ENCODE results near the gene DVL1.

The DVL1 gene

DNA sequence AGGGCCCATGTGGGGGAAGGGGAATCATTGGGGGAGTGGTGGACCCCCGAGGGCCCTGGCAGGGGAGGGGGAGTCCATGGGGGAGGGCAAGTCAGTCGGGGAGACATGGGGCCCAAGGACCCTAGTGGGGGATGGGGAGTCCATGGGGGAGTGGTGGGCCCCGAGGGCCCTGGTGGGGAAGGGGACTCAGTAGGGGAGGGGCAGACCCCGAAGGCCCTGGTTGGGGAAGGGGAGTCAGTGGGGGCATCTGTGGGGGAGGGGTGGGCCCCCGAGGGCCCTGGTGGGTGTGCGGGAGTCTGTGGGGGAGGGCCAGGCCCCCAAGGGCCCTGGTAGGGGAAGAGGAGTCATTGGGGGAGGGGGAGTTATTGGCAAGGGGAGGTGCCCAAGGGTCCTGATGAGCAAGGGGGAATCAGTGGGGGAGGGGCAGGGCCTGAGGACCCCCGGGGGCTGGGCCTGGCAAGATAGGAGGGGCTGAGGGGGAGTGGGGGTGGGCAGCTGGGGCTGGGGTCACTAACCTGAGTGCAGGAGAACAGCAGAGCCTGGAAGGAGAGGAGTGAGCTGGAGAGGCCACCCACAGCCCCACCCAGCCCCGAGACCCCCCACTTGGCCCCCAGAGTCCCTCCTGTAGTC is 7.1 kb upstream of the DVL1 start:
- no peak overlapping the region for H3K4me3 ChIP-seq (ENCODE audit: insufficient read depth, low read depth, low read length)
- WGBS, 2 experiments, result 88 to 89% methylated on average over 8 of the region's 8 CpGs
- no peak overlapping the region for H3K27ac ChIP-seq (ENCODE audit: insufficient read depth, low read depth, low read length, poor library complexity, severe bottlenecking)
- no peaks in the 10 kb centered on the region for H3K27me3 ChIP-seq (ENCODE audit: control insufficient read depth, insufficient read depth, low read length, poor library complexity, severe bottlenecking)
- H3K36me3 ChIP-seq (ENCODE audit: control insufficient read depth, insufficient read depth, low read length), result no peaks in the 10 kb centered on the region
- no peaks in the 10 kb centered on the region for H3K9me3 ChIP-seq (ENCODE audit: control insufficient read depth, low read length)
- peaks cover 63% of the 10 kb centered on the region for H3K4me1 ChIP-seq (ENCODE audit: control insufficient read depth, insufficient read depth, low read length)

DNA sequence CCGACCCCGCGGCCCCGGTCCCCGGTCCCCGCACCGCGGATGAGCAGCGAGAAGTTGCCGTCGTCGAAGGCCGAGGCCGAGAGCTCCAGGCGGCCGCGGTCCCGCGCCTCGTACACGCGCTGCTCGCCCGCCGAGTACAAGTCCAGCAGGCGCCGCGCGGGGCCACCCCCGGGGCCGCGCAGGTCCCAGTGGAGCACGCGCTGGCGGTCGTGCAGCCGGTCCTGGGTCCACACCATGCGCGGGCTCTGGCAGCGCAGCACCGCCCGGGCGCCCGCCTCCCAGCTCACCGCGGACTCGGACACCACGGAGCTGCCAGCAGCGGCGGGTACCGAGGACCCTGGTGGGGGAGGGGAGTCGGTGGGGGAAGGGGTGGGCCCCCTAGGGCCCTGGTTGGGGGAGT is 6.2 kb upstream of the DVL1 start:
- no peaks in the 10 kb centered on the region for H3K9me3 ChIP-seq (ENCODE audit: control insufficient read depth, low read length)
- whole genome bisulfite sequencing, 2 experiments, result 91 to 95% methylated on average over 44 to 52 of the region's 52 CpGs
- H3K27ac ChIP-seq (ENCODE audit: insufficient read depth, low read depth, low read length, poor library complexity, severe bottlenecking), result no peak overlapping the region
- H3K4me3 ChIP-seq (ENCODE audit: insufficient read depth, low read depth, low read length), result no peak overlapping the region
- peaks cover 55% of the 10 kb centered on the region for H3K4me1 ChIP-seq (ENCODE audit: control insufficient read depth, insufficient read depth, low read length)
- no peaks in the 10 kb centered on the region for H3K27me3 ChIP-seq (ENCODE audit: control insufficient read depth, insufficient read depth, low read length, poor library complexity, severe bottlenecking)
- no peaks in the 10 kb centered on the region for H3K36me3 ChIP-seq (ENCODE audit: control insufficient read depth, insufficient read depth, low read length)

DNA sequence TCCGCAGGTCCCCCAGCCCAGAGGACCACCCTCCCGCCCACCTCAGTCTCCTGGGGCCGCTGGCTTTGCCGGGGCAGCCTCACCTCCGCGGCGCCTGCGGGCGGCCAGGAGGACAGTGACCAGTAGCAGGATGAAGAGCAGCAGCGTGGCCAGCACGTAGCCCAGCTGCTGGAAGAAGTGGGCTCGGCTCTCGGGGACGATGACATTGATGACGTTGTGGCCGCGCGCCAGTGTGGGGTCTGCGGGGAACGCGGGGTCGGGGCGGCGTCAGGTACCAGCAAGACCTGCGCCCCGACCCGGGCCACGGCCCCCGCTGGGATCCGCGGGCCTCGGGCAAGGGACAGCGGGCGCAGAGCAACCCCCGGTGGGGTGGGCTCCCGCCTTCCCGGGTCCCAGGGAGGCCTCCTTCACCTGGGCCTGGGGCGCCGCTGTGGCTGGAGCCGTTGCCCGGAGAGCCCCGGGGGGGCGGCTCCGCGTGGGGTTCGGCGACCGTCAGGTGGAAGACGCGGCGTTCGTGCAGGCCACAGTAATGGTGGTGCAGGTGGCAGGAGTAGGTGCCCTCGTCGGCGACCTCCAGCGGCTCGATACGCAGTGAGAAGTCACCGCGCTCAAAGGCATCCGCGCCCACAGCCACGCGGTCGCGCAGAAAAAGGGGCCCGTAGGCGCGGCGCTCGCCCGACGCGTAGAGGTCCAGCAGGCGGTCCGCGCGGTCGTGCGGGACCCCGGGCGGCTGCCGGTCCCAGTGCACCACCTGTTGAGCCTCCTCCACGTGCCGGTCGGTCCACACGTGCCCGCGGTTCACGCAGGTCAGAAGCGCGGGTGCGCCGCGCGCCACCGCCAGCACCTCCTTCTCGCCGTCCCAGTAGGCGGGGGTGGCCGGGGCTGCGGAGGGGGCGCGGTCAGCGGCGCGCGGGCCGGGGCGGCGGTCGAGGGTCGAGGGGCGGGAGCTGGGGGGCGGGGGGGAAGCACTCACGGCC is 5.3 kb upstream of the DVL1 start:
- H3K27ac ChIP-seq (ENCODE audit: insufficient read depth, low read depth, low read length, poor library complexity, severe bottlenecking), result no peak overlapping the region
- peaks cover 47% of the 10 kb centered on the region for H3K4me1 ChIP-seq (ENCODE audit: control insufficient read depth, insufficient read depth, low read length)
- WGBS, 2 experiments, result 91 to 93% methylated on average over 116 of the region's 116 CpGs
- no peaks in the 10 kb centered on the region for H3K36me3 ChIP-seq (ENCODE audit: control insufficient read depth, insufficient read depth, low read length)
- no peaks in the 10 kb centered on the region for H3K27me3 ChIP-seq (ENCODE audit: control insufficient read depth, insufficient read depth, low read length, poor library complexity, severe bottlenecking)
- no peak overlapping the region for H3K4me3 ChIP-seq (ENCODE audit: insufficient read depth, low read depth, low read length)
- H3K9me3 ChIP-seq (ENCODE audit: control insufficient read depth, low read length), result no peaks in the 10 kb centered on the region

- Histone ChIP-seq H3K9me3 (ENCODE audit: control insufficient read depth, low read length) (no peaks in the 10 kb centered on the region), H3K4me3 (ENCODE audit: insufficient read depth, low read depth, low read length) (no peak overlapping the region), H3K27ac (ENCODE audit: insufficient read depth, low read depth, low read length, poor library complexity, severe bottlenecking) (no peak overlapping the region), H3K27me3 (ENCODE audit: control insufficient read depth, insufficient read depth, low read length, poor library complexity, severe bottlenecking) (no peaks in the 10 kb centered on the region), H3K36me3 (ENCODE audit: control insufficient read depth, insufficient read depth, low read length) (no peaks in the 10 kb centered on the region), H3K4me1 (ENCODE audit: control insufficient read depth, insufficient read depth, low read length) (peaks cover 37% of the 10 kb centered on the region)
- 69 to 71% methylated on average over 28 of the region's 28 CpGs for WGBS, 2 experiments
These were observed 4.4 kb upstream of the DVL1 start for GRCh38 chr1:1353389-1354151.

DNA sequence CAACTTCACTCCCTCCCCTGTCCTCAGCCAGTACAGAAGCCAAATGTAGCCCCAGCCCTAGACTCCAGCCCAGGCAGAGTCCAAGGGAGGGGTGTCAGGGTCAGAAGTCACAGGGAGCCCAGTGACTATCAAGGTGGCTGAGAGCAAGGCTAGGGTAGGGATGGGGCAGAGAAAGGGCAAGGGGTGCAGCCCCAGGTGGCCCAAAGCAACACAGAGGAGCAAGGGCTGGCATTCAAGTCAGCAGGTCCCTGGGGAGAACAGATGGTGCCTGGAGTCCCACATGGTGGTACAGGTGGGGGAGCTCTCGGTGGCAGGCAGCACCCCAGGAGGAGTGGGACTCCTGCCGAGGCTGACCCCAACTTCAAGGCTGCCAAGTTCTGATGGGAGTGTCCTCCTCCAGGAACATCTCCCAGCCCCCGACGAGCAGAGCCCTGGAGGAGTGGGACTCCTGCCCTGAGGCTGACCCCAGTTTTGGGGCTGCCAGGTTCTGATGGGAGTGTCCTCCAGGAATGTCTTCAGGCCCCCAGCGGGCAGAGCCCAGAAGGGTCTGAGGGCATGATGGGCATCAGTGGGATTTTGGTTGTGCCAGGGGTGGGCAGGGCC is 3.7 kb upstream of the DVL1 start:
- peaks cover 39% of the 10 kb centered on the region for H3K4me1 ChIP-seq (ENCODE audit: control insufficient read depth, insufficient read depth, low read length)

DNA sequence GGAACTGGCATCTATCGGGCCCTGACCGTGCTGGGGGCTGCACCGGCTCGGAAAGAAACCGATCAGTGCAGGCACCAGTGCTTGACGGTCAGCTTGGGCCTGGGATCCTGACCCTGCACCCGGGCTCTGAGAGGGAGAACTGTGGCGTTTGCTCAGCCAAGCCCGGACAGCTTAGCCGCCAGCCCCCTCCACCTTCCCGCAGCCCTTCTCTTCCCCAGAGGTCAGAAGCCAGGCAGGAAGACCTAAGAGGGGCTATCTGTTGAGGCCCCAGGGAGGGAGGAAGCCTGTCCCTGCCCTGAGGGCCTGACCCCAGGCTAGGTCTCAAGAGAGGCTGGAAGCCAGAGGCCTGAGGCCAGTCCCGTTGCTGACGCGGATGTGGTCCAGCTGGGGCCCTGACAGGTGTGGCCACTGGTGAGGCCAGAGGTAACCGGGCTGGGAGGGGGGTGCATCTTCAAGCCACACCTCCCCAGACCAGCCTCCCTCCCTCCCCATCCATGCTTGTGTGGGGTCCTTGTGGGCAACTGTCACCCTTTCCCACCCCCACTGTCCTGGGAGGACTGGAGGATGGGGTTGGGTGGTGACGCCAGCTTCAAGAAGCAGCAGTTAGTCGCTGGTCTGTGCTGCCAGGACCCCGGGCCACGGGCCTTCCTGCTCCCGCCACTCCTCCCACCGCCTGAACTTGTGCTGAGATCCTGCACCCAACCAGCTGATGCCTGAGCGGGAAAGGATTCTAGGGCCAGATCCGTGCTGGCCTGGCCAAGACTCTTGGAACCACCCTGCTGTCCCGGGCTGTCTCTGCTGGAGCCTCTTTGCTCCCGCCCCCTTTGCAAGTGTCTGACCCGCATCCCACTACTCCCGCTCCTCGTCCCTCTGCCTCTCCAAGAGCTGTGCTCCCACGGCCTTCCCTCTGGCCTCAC is 2.6 kb upstream of the DVL1 start:
- no peak overlapping the region for H3K27ac ChIP-seq (ENCODE audit: insufficient read depth, low read depth, low read length, poor library complexity, severe bottlenecking)
- H3K9me3 ChIP-seq (ENCODE audit: control insufficient read depth, low read length), result no peaks in the 10 kb centered on the region
- 62 to 63% methylated on average over 29 of the region's 29 CpGs for WGBS, 2 experiments
- no peaks in the 10 kb centered on the region for H3K36me3 ChIP-seq (ENCODE audit: control insufficient read depth, insufficient read depth, low read length)
- peaks cover 35% of the 10 kb centered on the region for H3K4me1 ChIP-seq (ENCODE audit: control insufficient read depth, insufficient read depth, low read length)
- H3K27me3 ChIP-seq (ENCODE audit: control insufficient read depth, insufficient read depth, low read length, poor library complexity, severe bottlenecking), result no peaks in the 10 kb centered on the region
- H3K4me3 ChIP-seq (ENCODE audit: insufficient read depth, low read depth, low read length), result peak overlapping the region; percentile 25

More for the DNA sequence above, 3.7 kb upstream of the DVL1 start:
- WGBS, 2 experiments, result 54 to 56% methylated on average over 5 of the region's 5 CpGs
- H3K36me3 ChIP-seq (ENCODE audit: control insufficient read depth, insufficient read depth, low read length), result no peaks in the 10 kb centered on the region
- H3K4me3 ChIP-seq (ENCODE audit: insufficient read depth, low read depth, low read length), result no peak overlapping the region
- H3K9me3 ChIP-seq (ENCODE audit: control insufficient read depth, low read length), result no peaks in the 10 kb centered on the region
- no peaks in the 10 kb centered on the region for H3K27me3 ChIP-seq (ENCODE audit: control insufficient read depth, insufficient read depth, low read length, poor library complexity, severe bottlenecking)
- H3K27ac ChIP-seq (ENCODE audit: insufficient read depth, low read depth, low read length, poor library complexity, severe bottlenecking), result no peak overlapping the region

DNA sequence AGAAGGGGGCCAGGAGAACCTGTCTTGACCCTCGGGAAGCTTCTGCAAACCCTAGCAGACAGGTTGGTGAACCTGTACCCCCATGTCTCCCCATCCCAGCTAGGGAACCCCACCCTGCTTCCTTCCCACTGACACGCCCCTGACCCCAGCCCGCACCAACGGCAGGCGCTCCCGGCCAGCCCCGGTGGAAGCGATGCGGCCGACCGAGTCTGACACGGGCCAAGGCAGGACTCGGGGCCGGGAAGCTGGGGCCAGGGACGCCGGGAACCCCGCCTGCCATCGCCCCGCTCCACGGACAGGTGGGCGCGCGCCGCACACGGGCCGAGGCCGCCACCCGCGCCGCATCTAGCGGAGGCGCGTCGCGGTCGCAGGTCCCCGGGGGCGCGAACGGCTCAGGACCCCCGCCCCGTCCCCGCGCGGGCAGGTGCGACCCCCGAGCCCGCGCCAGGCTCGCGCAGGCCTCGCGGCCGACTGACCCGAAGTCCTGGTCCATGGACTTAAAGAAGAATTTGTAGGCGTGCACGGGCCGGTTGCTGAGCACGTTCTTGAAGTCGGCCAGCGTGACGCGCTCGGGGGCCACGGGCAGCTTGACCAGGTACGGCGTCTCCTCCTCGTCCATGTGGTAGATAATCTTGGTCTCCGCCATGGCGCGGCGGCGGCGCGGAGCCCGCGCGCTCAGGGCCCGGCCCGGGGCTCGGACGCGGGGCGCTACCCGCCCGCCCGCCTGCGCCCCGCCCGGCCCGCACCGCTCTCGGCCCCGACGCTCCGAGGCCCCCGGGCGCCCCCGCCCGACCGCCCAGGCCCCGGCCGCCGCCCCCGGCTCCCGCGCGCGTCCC is 580 bp downstream of the DVL1 start:
- Histone ChIP-seq H3K4me1 (ENCODE audit: control insufficient read depth, insufficient read depth, low read length) (peaks cover 26% of the 10 kb centered on the region), H3K27me3 (ENCODE audit: control insufficient read depth, insufficient read depth, low read length, poor library complexity, severe bottlenecking) (no peaks in the 10 kb centered on the region), H3K9me3 (ENCODE audit: control insufficient read depth, low read length) (no peaks in the 10 kb centered on the region), H3K27ac (ENCODE audit: insufficient read depth, low read depth, low read length, poor library complexity, severe bottlenecking) (no peak overlapping the region), H3K4me3 (ENCODE audit: insufficient read depth, low read depth, low read length) (peak overlapping the region; percentile 68), H3K36me3 (ENCODE audit: control insufficient read depth, insufficient read depth, low read length) (no peaks in the 10 kb centered on the region)
- 1% methylated on average over 109 of the region's 109 CpGs for WGBS, 2 experiments

DNA sequence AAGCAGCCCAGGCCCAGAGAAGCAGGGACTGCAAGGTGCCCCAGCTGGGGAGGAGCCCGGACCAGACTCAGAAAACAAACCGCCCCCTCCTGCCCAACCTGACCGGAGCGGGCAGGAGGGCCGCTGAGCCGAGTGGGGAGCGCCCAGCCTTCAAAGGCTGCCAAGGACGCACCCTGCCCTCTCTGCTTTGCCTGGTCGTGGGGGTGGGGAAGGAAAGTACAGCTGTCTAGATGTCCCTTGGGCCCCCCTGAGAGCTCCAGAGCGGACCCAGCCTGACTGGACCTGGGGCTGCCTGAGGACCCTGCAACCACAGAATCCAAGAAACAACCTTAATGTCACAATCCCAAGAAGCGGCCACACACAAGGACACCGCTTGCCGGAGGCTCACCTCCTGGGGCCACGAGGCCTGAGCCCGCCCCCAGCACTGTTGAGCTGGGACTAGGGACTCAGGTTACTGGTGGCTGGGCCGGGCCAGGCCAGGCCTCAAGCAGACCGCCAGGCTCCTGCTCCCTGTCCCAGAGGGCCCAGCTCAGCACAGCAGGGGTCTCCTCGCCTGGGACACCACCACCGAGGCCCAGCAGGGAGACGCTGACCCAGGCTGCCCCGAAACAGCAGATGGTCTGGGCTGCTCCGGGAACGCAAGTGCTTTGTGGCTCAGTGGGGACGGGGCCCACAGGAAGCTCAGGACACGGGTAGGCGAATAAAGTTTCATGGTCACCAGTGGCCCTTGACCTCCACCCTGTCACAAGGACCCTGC is 1.4 kb downstream of the DVL1 start:
- no peaks in the 10 kb centered on the region for H3K9me3 ChIP-seq (ENCODE audit: control insufficient read depth, low read length)
- H3K27me3 ChIP-seq (ENCODE audit: control insufficient read depth, insufficient read depth, low read length, poor library complexity, severe bottlenecking), result no peaks in the 10 kb centered on the region
- peaks cover 21% of the 10 kb centered on the region for H3K4me1 ChIP-seq (ENCODE audit: control insufficient read depth, insufficient read depth, low read length)
- no peak overlapping the region for H3K27ac ChIP-seq (ENCODE audit: insufficient read depth, low read depth, low read length, poor library complexity, severe bottlenecking)
- WGBS, 2 experiments, result 11 to 17% methylated on average over 26 of the region's 26 CpGs
- H3K4me3 ChIP-seq (ENCODE audit: insufficient read depth, low read depth, low read length), result peak overlapping the region; percentile 68
- no peaks in the 10 kb centered on the region for H3K36me3 ChIP-seq (ENCODE audit: control insufficient read depth, insufficient read depth, low read length)

Measured in ectodermal cell (in vitro differentiated cells).